Lower leg skin (tissue), 4 donors: ENCODE results near the gene TMX3. TPM values are rescaled to one million over a fixed set of nuclear protein-coding genes. Genes with fewer than 3 reads are reported as not detected.

ENCODE experiments used
- DNase-seq, 2 donors: peaks; one replicate each; pipeline ENCODE4 v3.0.0-alpha.2; 2019; ENCODE audit warnings: low spot score in 2 of 2
- H3K4me3 ChIP-seq: fragments of 200-600 bp; sonication (generic); 2 replicates; pipeline ENCODE4 v1.5.1; 2017; ENCODE audit warnings: mild to moderate bottlenecking, low read depth; ENCODE audit not compliant: poor library complexity, severe bottlenecking
- POLR2A ChIP-seq, 2 donors: fragments of 450-650 bp; IDR thresholded peaks; one replicate each; pipeline ENCODE4 v1.6.1; 2016 to 2017; ENCODE audit warnings: antibody characterized with exemption in 2 of 2, mild to moderate bottlenecking in 1 of 2, moderate library complexity in 1 of 2
- WGBS, 2 donors: methylation state at CpG; one replicate each; pipeline ENCODE4 v1.1.5; 2018; 5-methylcytosine and 5-hydroxymethylcytosine counted together
- intact Hi-C: fragments of 100-400 bp; cut with DNase I; formaldehyde crosslinking; loops from one replicate; pipeline ENCODE4 v1.15.0; 2023; ENCODE audit warnings: low total_unique reads
- total RNA-seq, 4 donors: library from RNA; depleted of rRNA; stranded (reverse); fragments of >200 nt; gene quantifications; one replicate each; pipeline ENCODE4 v1.1.0, GENCODE V29; 2016
- TF ChIP-seq, protein P1 (sequence below), 3 donors: fragments of 450-650 bp; IDR thresholded peaks; one replicate each; pipeline ENCODE4 v1.5.1; 2016; ENCODE audit warnings: antibody characterized with exemption in 3 of 3, mild to moderate bottlenecking in 3 of 3, moderate library complexity in 2 of 3

TMX3 gene
- total RNA-seq, 4 donors from 2014 or later: 20.6 to 28.9 (median 23.4) TPM

DNA sequence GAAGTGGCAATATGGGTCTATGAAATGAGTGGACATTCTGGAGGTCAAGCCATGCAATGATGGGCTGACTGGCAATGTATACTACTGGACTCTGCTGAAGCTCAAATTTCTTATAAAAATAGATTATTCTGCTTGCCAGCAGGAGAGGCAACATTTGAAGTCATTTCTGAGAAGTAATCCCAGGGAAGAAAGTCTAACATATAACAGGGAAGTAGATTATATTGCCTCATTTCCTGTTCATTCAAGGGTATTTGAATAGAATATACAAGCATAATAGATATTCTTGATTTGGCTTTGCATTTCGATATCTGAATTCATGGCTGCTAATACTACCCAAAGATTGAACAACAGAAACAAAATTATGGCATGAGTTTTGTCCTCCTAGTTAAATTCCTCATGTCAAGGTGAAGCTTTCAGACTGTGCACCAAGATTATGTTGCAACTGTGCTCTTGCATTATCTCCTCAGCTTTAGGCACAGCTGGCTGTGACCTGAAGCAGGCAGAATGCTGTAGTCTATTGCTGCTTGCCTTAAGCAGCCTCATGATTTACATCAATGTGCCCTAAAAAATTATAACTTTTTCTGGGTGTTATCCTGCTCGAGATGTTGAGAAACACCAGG, 13.3 kb upstream of the TMX3 start:
- intact Hi-C loops: no loop called here
- WGBS, 2 donors: 85 to 87% methylated on average over 2 of the region's 2 CpGs
- H3K4me3 ChIP-seq: no peak overlapping the region
- DNase-seq: no peak
- TF ChIP-seq POLR2A (IDR thresholded peaks at IDR 0.05): no peak
- TF ChIP-seq, protein P1, sequence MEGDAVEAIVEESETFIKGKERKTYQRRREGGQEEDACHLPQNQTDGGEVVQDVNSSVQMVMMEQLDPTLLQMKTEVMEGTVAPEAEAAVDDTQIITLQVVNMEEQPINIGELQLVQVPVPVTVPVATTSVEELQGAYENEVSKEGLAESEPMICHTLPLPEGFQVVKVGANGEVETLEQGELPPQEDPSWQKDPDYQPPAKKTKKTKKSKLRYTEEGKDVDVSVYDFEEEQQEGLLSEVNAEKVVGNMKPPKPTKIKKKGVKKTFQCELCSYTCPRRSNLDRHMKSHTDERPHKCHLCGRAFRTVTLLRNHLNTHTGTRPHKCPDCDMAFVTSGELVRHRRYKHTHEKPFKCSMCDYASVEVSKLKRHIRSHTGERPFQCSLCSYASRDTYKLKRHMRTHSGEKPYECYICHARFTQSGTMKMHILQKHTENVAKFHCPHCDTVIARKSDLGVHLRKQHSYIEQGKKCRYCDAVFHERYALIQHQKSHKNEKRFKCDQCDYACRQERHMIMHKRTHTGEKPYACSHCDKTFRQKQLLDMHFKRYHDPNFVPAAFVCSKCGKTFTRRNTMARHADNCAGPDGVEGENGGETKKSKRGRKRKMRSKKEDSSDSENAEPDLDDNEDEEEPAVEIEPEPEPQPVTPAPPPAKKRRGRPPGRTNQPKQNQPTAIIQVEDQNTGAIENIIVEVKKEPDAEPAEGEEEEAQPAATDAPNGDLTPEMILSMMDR (IDR thresholded peaks at IDR 0.05): no peak

DNA sequence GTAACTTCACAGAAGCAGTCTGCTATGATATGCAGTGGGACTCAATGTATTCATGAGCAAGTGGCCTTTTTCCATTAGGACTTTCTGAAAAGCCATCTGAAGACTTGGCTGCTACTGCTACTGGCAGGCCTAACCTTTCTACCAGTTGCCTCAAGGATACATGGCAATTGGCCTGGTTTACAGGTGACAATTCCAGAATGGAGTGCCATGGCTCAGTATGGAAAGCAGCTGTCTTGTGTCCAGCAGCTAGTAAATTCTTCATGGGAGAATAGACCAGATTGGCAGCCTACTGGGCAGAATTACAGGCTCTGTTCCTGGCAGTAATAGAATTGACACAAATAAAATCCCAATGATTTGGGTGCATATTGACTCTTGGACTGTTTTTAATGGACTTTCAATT, 12.6 kb upstream of the TMX3 start:
- TF ChIP-seq, protein P1 (IDR thresholded peaks at IDR 0.05): no peak
- no peak for TF ChIP-seq POLR2A (IDR thresholded peaks at IDR 0.05)
- DNase-seq: no peak
- no peak overlapping the region for H3K4me3 ChIP-seq
- intact Hi-C loops: no loop called here

DNA sequence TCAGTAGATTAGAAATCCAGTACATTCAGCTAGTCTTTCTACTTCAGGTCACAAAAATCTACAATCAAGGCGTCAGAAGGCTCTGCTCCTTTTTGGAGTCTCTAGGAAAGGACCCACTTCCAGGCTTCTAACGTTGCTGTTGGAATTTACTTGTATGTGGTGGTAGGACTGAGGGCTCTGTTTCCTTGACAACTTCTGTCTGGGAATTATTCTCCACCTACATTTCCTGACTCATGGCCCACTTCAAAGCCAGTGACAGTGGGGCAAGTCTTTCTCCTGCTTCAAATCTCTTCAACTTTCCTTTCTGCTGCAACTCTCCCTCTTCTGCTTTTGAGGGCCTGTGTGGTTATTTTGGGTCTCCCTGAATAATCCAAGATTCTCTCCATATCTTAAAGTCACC, 10.4 kb upstream of the TMX3 start:
- WGBS, 2 donors: 69 to 73% methylated on average over 2 of the region's 2 CpGs

DNA sequence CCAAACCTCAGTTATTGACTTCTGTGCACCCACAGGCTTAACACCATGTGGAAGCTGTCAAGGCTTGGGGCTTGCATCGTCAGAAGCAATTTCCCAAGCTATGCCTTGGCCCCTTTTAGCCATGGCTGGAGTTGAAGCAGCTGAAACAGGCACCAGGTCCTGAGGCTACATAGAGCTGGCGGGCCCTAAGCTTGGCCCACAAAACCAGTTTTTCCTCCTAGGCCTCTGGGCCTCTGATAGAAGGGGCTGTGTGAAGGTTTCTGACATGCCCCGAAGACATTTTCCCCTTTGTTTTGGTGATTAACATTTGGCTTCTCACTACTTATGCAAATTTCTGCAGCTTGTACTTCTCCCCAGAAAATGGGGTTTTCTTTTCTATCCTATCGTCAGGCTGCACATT, 9.1 kb upstream of the TMX3 start:
- no peak for DNase-seq
- intact Hi-C loops: no loop called here
- TF ChIP-seq, protein P1 (IDR thresholded peaks at IDR 0.05): no peak
- no peak for TF ChIP-seq POLR2A (IDR thresholded peaks at IDR 0.05)
- no peak overlapping the region for H3K4me3 ChIP-seq
- 39% methylated on average over 4 of the region's 4 CpGs for WGBS, 2 donors

More for the DNA sequence above, 10.4 kb upstream of the TMX3 start:
- intact Hi-C loops: no loop called here
- TF ChIP-seq, protein P1 (IDR thresholded peaks at IDR 0.05): no peak
- TF ChIP-seq POLR2A (IDR thresholded peaks at IDR 0.05): no peak
- no peak for DNase-seq
- no peak overlapping the region for H3K4me3 ChIP-seq

DNA sequence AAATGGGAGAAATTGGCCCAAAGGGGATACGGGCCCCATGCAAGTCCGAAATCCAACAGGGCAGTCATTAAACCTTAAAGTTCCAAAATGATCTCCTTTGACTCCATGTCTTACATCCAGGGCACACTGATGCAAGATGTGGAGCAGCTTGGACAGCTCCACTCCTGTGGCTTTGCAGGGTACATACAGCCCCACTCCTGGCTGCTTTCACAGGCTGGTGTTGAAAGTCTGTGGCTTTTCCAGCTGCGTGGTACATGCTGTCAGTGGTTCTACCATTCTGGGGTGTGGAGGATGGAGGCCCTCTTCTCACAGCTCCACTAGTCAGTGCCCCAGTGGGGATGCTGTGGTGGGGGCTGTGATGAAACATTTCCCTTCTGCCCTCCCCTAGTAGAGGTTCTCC, 8.6 kb upstream of the TMX3 start:
- TF ChIP-seq, protein P1 (IDR thresholded peaks at IDR 0.05): no peak
- TF ChIP-seq POLR2A (IDR thresholded peaks at IDR 0.05): no peak
- 95 to 98% methylated on average over 3 of the region's 3 CpGs for WGBS, 2 donors
- DNase-seq: no peak
- H3K4me3 ChIP-seq: no peak overlapping the region
- intact Hi-C loops: no loop called here

DNA sequence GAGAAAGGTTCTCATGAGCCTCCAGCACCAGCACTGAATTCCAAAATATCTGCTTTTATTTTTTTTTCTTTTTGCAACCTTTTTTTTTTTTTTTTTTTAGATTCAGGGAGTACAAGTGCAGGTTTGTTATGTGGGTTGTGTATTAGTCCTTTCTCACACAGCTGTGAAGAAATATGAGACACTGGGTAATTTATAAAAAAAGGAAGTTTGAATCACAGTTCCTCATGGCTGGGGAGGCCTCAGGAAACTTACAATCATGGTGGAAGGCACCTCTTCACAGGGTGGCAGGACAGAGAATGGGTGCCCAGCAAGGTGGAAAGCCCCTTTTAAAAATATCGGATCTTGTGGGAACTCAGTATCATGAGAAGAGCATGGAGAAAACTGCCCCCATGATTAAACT, 7.9 kb upstream of the TMX3 start:
- no peak overlapping the region for H3K4me3 ChIP-seq
- intact Hi-C loops: no loop called here
- TF ChIP-seq POLR2A (IDR thresholded peaks at IDR 0.05): no peak
- TF ChIP-seq, protein P1 (IDR thresholded peaks at IDR 0.05): no peak
- WGBS, 2 donors: 88 to 93% methylated on average over 1 of the region's 1 CpG
- DNase-seq: no peak
